HG03520 (cell line): ENCODE results near the gene GRID2.

Experiments used
- ATAC-seq: cut with Tn5 transposase; IDR thresholded peaks from one replicate; pipeline ENCODE4 v1.9.1; 2021; ENCODE audit warnings: mild to moderate bottlenecking, moderate library complexity; ENCODE audit not compliant: unreplicated experiment

The GRID2 gene

GRCh38 chr4:93730251-93730650 lies 1426.5 kb downstream of the GRID2 start:
- ATAC-seq = no peak

DNA sequence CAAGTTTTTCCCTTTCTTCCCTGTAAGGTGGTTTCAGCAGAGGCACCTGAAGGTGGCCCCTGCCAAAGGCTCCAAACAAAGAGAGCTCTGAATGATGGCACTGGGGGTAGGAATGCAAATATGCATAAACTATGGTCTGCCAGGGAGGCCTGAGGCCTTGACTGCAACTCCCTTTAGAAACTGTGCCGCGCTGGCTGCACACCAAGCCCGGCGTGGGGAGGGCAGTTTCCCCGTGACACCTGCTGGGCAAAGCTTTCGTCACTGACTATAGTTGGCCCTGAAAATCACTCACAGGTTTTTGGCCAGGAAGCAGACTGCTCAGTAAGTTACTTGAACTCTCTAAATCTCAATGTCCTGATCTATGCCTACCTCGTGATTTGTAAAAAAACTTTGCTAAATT lies 1427.0 kb downstream of the GRID2 start:
- ATAC-seq = no peak

GRCh38 chr4:93731456-93731855 lies 1427.7 kb downstream of the GRID2 start:
- no peak for ATAC-seq

DNA sequence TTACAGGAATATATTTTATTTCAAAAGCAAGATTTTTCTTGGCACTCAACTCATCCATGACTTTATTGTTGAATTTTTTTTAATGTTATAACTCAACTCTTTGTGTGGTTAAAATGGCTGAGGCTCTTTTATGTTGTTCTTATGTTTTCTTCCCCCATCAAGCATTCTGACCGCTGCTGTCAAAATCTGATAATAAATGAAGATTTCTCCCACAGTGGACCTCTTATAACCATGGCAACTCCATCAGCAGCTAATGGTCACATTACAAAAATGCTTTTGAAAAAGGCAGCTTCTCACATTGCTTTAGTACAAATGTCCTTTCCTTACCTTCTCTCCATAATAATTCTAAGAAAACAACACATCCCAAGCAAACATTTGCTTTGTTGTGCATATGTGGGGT lies 1428.7 kb downstream of the GRID2 start:
- ATAC-seq = no peak

- no peak for ATAC-seq
Observed at GRCh38 chr4:93740890-93741289, 1437.1 kb downstream of the GRID2 start.

- ATAC-seq = no peak
Observed at GRCh38 chr4:93743022-93743421, 1439.3 kb downstream of the GRID2 start.

- ATAC-seq = no peak
Observed at GRCh38 chr4:93743635-93744034, 1439.9 kb downstream of the GRID2 start.

- no peak for ATAC-seq
Observed at GRCh38 chr4:93744961-93745360, 1441.2 kb downstream of the GRID2 start.

DNA sequence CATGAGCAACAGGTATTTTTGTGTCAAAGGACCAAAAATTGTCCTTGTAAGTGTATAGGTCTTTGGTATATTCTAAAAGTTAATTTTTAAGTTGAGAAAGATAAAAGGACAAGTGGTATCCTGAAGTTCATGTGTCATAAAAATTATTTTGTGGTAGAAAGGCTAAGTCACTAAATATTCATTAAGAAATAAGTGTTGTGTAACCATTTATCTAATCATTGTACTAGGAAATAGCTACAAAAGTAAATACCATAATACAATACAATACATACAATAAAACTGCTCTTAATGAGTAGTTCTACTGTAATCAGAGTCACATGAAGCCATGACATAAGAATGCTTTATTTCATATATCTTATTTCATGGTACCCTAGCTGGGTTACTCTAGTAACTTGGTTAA lies 1442.3 kb downstream of the GRID2 start:
- ATAC-seq = no peak

DNA sequence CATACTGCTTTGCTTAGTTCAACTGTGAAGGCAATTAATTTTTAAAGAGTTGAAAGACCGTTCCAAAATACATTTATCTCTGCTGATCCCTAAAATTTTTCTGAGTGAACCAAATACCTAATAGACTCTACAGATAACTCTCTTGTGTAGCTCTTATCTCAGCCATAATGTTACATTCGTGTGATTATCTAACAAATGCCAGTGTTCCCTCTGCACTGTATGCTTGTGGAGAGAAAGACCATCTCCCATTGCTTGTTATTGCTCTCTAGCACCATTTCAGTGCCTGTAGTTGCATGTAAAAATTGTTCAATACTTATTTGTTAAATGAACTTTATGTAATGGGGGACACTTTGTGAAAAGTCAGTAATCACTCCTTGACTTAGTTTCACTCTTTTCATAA lies 1443.5 kb downstream of the GRID2 start:
- no peak for ATAC-seq

DNA sequence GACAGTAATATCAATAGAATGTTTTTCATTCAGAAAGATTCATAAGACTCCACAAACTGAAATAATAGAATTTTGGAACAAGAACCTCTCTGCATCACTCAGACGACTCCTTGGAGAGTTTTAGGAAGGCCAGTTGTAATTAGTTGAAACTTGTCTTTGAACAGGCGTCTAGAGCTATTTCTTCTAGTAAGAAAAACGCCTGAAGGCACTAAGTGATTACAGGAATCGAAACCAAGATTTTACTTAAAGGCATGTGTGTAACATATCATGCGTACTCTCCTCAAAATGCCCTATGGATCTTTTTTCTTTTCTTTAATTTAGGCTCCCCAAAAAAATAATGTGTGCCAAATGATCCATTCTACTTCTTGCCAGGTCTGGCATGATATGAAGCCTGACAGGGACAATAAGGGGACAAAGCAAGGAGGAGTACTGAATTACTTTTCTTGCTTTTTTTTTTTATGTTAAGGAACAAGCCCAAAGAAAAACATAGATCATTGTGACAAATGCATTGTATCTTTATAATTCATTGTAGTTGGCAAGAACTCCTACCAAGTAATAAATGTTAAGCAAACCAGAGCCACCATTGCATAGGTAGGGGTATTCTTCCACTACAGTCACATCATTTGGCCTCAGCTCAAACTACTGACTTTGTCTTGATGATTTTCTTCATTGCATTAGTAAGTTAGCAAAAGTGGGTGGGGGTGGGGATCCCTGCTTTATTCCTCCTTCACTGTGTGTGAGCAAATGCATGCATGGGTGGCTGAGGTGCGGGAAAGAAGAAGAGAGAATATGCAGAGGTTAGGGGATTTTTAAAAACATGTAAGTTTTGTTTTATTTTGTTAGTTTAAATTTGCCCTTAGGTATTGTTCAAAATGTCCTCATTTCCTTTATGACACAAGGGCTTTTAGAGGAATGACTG lies 1444.9 kb downstream of the GRID2 start:
- peak; percentile 31 for ATAC-seq

DNA sequence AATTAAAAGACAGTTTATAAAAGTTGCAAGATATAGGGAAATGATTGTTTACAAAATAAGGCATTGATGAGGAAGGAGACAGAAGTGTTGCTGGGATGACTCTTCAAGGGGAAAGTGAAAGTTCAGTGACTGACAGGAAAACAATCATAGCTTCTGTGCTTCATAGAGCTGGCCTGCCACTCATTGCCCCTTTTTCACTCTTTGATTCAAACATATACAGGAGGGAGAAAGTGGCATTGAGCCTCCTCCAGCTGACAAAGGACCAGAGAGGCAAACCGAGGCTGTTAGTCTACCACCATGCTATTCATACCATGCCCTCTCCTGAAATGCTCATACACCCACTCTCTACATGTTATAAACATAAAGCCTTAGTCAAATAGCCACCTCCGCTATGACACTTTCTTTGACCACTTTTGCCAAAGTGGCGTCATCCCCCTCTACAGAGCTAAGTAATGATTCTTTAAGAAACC lies 1445.6 kb downstream of the GRID2 start:
- peak; percentile 87 for ATAC-seq

GRCh38 chr4:93751411-93751810 lies 1447.6 kb downstream of the GRID2 start:
- ATAC-seq = no peak

DNA sequence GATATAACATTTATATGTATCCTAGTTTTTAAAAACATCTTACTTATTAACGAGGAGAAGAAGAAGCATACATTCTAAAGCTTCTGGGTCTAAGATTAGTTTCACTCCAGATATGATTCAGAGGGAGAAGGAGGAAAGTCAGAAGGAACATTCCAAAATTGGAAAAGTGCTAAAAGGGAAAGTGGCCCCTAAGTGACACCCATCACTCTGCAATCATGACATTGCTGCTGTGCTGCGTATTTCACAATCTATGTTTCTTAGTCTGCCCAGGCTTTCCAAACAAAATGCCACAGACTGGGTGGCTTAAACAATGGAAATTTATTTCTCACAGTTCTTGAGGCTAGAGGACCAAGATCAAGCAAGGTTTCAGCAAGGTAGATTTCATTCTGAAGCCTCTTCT lies 1452.3 kb downstream of the GRID2 start:
- no peak for ATAC-seq

DNA sequence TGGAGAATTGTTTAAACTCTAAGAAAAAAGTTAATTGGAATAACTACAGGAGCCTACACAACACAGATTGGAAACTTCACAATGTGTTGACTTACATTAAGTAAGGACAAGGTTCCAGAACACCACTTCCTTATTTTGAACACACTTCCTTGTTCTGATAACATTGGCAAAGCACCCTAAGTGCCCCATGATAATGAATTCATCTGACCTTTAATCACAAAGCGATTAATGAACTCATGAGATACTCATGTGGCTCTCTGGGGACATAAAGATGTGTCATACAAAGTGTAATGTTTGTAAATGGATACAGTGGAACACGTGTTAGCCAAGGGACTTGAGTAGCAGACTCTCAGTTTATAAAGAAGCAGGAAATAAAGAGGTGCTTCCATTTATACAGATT lies 1455.7 kb downstream of the GRID2 start:
- ATAC-seq = no peak

- no peak for ATAC-seq
Observed at GRCh38 chr4:93760284-93760683, 1456.5 kb downstream of the GRID2 start.

DNA sequence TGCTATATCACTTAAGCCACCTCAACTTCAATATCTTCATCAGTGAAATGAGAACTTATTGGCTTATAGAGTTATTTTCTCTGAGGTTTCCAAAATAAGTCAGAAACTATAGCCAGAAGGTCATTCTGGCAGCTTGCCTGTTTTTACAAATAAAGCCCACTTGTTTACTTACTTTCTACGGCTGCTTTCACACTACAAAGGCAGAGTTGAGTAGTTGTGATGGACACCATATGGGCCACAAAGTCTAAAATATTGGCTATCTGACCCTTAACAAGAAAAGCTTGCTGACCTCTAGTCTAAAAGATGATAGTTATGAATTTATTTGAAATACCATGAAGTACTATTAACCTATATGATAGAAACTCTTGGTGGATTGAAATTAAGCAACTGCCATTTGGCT lies 1457.5 kb downstream of the GRID2 start:
- no peak for ATAC-seq

DNA sequence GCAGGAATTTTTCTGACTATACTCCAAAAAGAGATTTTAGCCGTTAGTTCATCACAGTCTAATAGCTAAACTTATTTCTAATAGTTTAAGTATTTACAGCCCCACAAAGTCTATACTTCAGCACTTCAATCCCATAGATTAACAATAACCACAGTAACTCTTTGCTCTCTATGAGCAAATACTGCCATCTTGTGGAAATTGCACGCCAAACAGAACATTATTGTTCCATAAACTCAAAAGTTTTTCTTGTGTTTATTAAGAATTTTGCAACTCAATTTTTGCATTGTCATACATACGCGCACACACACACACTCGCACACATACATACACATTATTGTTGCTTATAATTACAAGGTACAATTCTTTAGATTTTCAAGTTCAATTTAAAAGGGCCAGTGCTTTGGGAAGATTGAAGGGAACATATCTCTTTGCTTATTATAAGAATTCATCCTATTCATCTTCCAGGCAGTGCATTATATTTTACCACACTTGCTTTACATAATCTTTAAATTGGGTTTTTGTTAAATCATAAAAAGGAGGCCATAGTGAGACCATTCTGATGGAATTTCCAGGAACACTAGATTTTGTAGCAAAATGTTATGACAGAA lies 1461.0 kb downstream of the GRID2 start:
- ATAC-seq = peak; percentile 69

DNA sequence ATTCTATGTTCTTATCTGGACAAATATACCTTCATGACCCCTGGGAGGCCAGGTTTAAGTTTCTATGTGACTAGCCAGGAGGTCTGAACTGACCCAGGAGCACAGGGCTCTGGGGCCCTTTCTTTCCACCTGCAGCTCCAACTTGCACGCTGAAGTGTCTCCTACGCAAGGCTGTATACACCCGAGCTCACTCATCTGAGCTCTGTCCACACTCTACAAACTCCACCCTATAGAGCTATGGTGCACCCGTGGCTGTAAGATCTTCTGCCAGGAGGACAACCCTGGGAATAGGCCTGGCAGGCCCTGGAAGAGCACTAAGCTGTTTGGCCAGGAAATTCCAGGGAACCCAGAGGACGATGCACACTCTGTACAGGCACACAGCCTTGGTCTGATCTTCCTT lies 1464.2 kb downstream of the GRID2 start:
- no peak for ATAC-seq

DNA sequence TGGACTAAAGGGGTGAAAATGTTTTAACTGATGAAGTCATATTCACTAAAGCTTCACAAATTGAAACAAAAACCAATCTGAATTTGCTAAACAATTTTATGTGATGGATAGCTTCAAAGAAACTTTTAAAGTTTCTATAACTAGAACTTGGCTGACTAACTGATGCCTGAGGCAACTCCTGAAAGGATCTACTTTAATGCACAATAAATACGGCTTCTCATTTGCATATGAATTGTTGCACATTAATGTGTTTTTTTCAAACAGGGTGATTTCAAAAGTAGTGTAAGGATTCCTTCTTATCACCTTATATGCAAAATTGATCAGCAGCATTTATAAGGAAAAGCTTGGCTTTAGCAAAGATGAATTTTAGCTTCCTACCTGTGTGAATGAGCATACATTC lies 1466.4 kb downstream of the GRID2 start:
- no peak for ATAC-seq

DNA sequence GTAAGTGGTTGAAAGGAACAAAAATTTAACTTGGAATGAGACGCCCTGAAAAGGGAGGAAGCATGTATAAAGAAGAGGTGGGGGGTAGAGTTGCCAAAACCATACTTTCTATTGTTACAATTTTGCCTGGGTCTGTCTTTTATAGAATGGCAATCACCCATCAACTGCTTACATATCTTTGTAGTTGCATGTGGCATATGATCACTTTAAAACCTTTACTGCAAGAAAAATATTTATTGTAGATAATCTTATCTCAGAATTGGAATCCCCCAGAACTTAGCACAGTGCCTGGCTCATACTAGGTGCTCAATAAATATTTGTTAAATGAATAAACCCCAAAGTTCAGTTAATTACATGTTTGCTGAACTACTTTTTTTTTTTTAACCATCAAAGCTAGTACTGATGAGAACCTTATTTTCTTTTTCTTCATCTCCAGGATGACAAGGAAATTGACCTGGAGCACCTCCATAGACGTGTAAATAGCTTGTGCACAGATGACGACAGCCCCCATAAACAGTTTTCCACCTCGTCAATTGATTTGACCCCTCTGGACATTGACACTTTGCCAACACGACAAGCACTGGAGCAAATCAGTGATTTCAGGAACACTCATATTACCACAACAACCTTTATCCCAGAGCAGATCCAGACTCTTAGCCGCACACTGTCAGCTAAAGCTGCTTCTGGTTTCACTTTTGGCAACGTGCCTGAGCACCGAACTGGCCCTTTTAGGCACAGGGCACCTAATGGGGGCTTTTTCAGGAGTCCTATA lies 1468.1 kb downstream of the GRID2 start:
- no peak for ATAC-seq

DNA sequence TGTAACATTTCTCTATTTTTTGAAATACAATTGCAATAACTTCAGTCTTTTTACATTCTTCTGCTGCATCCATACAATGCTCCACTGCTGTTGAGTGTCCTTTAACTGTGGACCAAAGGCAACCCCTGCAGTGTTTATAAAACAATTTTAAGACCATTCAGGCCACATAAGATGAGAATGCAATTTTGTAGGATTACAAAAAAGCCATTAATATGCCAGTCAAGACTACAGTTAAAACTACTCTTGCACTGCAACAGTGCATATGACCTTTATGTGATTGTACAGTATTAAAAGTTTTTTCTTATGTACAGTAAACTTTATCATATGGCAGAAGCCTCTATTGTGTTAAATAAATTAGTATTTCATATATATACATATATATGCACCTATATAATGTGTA lies 1469.1 kb downstream of the GRID2 start:
- ATAC-seq = no peak
